Endodermal cell (in vitro differentiated cells): Measurements from ENCODE around the gene DAGLA. TPM values are rescaled to one million over a fixed set of nuclear protein-coding genes. Genes with fewer than 3 reads are reported as not detected.

Experiments
- DNase-seq: peaks from one replicate; pipeline ENCODE4 v3.0.0-alpha.2; 2017
- H3K27ac ChIP-seq: 2 replicates; pipeline ENCODE4 v1.5.1; 2013; ENCODE audit warnings: mild to moderate bottlenecking, low read depth, low read length, moderate library complexity
- H3K27me3 ChIP-seq: 2 replicates; pipeline ENCODE4 v1.6.1; 2013; ENCODE audit warnings: mild to moderate bottlenecking, low read length, moderate library complexity; ENCODE audit not compliant: insufficient read depth, control insufficient read depth, poor library complexity, severe bottlenecking
- H3K36me3 ChIP-seq: 2 replicates; pipeline ENCODE4 v1.7.0; 2013; ENCODE audit warnings: mild to moderate bottlenecking, low read length, moderate library complexity; ENCODE audit not compliant: control insufficient read depth, insufficient read depth
- H3K4me1 ChIP-seq: one replicate; pipeline ENCODE4 v1.7.0; 2013; ENCODE audit warnings: low read length; ENCODE audit not compliant: control insufficient read depth, insufficient read depth
- H3K4me3 ChIP-seq: 2 replicates; pipeline ENCODE4 v1.5.1; 2013; ENCODE audit warnings: mild to moderate bottlenecking, low read length, moderate library complexity
- H3K9ac ChIP-seq: 2 replicates; pipeline ENCODE4 v1.6.1; 2013; ENCODE audit warnings: mild to moderate bottlenecking, low read length, moderate library complexity; ENCODE audit not compliant: poor library complexity, severe bottlenecking; ENCODE audit errors: extremely low read depth
- H3K9me3 ChIP-seq: 2 replicates; pipeline ENCODE4 v1.6.1; 2013; ENCODE audit warnings: mild to moderate bottlenecking, low read length, moderate library complexity; ENCODE audit not compliant: control insufficient read depth
- H3K27ac Mint-ChIP-seq: 2 replicates; pipeline ENCODE4 v1.8.0; 2020; ENCODE audit warnings: mixed read lengths
- H3K27me3 Mint-ChIP-seq: 2 replicates; pipeline ENCODE4 v1.8.0; 2021; ENCODE audit warnings: mild to moderate bottlenecking, mixed read lengths; ENCODE audit not compliant: insufficient read depth
- H3K36me3 Mint-ChIP-seq: 2 replicates; pipeline ENCODE4 v1.8.0; 2020; ENCODE audit warnings: low read depth, mixed read lengths
- H3K4me1 Mint-ChIP-seq: 2 replicates; pipeline ENCODE4 v1.8.0; 2020; ENCODE audit warnings: mixed read lengths
- H3K4me3 Mint-ChIP-seq: 2 replicates; pipeline ENCODE4 v1.8.0; 2020; ENCODE audit warnings: mild to moderate bottlenecking, moderate library complexity, mixed read lengths
- H3K9me3 Mint-ChIP-seq: 2 replicates; pipeline ENCODE4 v1.8.0; 2020; ENCODE audit warnings: mild to moderate bottlenecking, mixed read lengths
- CTCF ChIP-seq: fragments of 200-600 bp; sonication (generic); conservative IDR thresholded peaks from 2 replicates; pipeline ENCODE4 v1.5.0; 2021; ENCODE audit warnings: antibody characterized with exemption, mild to moderate bottlenecking
- WGBS, 2 experiments: methylation state at CpG; one replicate each; pipeline versions ENCODE4 v1.1.5 to v1.1.7; 2013; ENCODE audit warnings: missing lambda C conversion rate in 2 of 2, mixed read lengths in 1 of 2; ENCODE audit not compliant: insufficient coverage in 1 of 2, insufficient read length in 1 of 2; 5-methylcytosine and 5-hydroxymethylcytosine counted together
- total RNA-seq, 2 donors: library from RNA; stranded (reverse); fragmentation: NEBNext Ultra II Directional in 1 of 2; extraction: Animal tissue kit (Norgen Biotek cat#: 25700) in 1 of 2; gene quantifications; 2 replicates in 1 of 2; 3 replicates in 1 of 2; pipeline ENCODE4 v1.2.1, GENCODE V29; 2021

DAGLA gene
- total RNA-seq, 2 donors from 2014 or later, result 5.6 to 8.7 TPM

GRCh38 chr11:61762223-61762615, 82.0 kb downstream of the DAGLA start:
- no peak for DNase-seq
- H3K27me3 Mint-ChIP-seq, result no peaks in the 10 kb centered on the region
- WGBS, 2 experiments, result 87 to 100% methylated on average over 9 to 10 of the region's 10 CpGs
- no peak overlapping the region for H3K9ac ChIP-seq
- no peaks in the 10 kb centered on the region for H3K36me3 ChIP-seq
- no peak overlapping the region for H3K4me3 Mint-ChIP-seq
- H3K27me3 ChIP-seq, result no peaks in the 10 kb centered on the region
- H3K9me3 Mint-ChIP-seq, result no peaks in the 10 kb centered on the region
- no peak overlapping the region for H3K27ac ChIP-seq
- H3K4me1 ChIP-seq, result peaks cover 3% of the 10 kb centered on the region
- no peak overlapping the region for H3K27ac Mint-ChIP-seq
- no peak for TF ChIP-seq CTCF
- no peaks in the 10 kb centered on the region for H3K36me3 Mint-ChIP-seq
- H3K9me3 ChIP-seq, result no peaks in the 10 kb centered on the region
- H3K4me3 ChIP-seq, result no peak overlapping the region
- peaks cover 8% of the 10 kb centered on the region for H3K4me1 Mint-ChIP-seq

GRCh38 chr11:61762798-61763197, 82.6 kb downstream of the DAGLA start:
- TF ChIP-seq CTCF, result no peak
- Mint-ChIP-seq H3K4me3 (no peak overlapping the region), H3K27ac (no peak overlapping the region), H3K4me1 (peaks cover 7% of the 10 kb centered on the region), H3K36me3 (no peaks in the 10 kb centered on the region), H3K9me3 (no peaks in the 10 kb centered on the region), H3K27me3 (no peaks in the 10 kb centered on the region)
- Histone ChIP-seq H3K4me3 (no peak overlapping the region), H3K9me3 (no peaks in the 10 kb centered on the region), H3K4me1 (peaks cover 2% of the 10 kb centered on the region), H3K27ac (no peak overlapping the region), H3K36me3 (no peaks in the 10 kb centered on the region), H3K9ac (no peak overlapping the region), H3K27me3 (no peaks in the 10 kb centered on the region)
- WGBS, 2 experiments, result 80 to 83% methylated on average over 5 to 15 of the region's 15 CpGs
- DNase-seq, result no peak

- no peak overlapping the region for H3K27ac Mint-ChIP-seq
- no peaks in the 10 kb centered on the region for H3K36me3 Mint-ChIP-seq
- Histone ChIP-seq H3K27ac (no peak overlapping the region), H3K27me3 (no peaks in the 10 kb centered on the region), H3K36me3 (no peaks in the 10 kb centered on the region), H3K4me3 (no peak overlapping the region), H3K9ac (no peak overlapping the region), H3K9me3 (no peaks in the 10 kb centered on the region), H3K4me1 (peaks cover 2% of the 10 kb centered on the region)
- peaks cover 14% of the 10 kb centered on the region for H3K4me1 Mint-ChIP-seq
- no peak for DNase-seq
- no peak for TF ChIP-seq CTCF
- no peak overlapping the region for H3K4me3 Mint-ChIP-seq
- H3K9me3 Mint-ChIP-seq, result no peaks in the 10 kb centered on the region
- no peaks in the 10 kb centered on the region for H3K27me3 Mint-ChIP-seq
- WGBS, 2 experiments, result 89 to 93% methylated on average over 6 to 23 of the region's 23 CpGs
Measured at GRCh38 chr11:61763930-61764605, 83.9 kb downstream of the DAGLA start.
